Thyroid gland (tissue), 4 donors: Measurements from ENCODE around the gene PPM1H.

Source experiments
- CTCF ChIP-seq, 6 experiments: fragments of 200-600 bp in 3 of 6; fragments of 450-650 bp in 3 of 6; sonication (generic) in 3 of 6; IDR thresholded peaks; one replicate each; pipeline ENCODE4 v1.5.1; 2016 to 2019; ENCODE audit warnings: antibody characterized with exemption in 6 of 6, mild to moderate bottlenecking in 2 of 6, inconsistent platforms in 1 of 6, moderate library complexity in 1 of 6
- POLR2A ChIP-seq, 2 donors: fragments of 450-650 bp; IDR thresholded peaks; one replicate each; pipeline ENCODE4 v1.6.1; 2017; ENCODE audit warnings: antibody characterized with exemption in 2 of 2, mild to moderate bottlenecking in 2 of 2, moderate library complexity in 1 of 2

DNA sequence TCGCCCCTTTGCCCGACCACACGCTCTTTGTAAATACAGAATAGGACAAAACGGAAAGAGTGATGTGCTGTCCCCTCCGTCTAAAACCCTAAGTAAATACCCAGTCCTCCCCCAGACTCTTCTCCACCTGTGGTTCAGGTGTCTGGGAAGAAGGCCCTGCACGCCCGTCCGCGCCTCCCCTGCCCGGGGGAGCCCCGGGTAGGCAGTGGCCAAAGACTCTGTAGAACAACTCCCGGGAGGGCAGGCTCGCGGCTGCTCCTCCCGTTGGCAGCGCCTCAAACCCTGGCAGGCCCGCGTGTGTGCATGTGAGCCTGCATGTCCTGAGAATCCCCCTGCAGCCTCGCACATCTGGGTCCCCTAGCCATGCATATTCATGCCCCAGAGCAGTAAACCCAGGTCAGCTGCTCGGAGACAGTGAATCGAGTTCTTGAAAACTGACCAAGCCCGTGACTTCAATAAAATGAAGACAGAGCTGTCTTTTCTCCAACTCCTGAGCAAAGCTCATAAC lies 302.5 kb downstream of the PPM1H start:
- TF ChIP-seq CTCF (IDR thresholded peaks at IDR 0.05): no peak
- peak in 1 of 2 donors; percentile 38 for TF ChIP-seq POLR2A (IDR thresholded peaks at IDR 0.05)
